AML-193 (cell line): ENCODE results near the gene C11orf71.

Source experiments
- DNase-seq, 2 experiments: peaks; one replicate each; lab custom pipeline; 2025; lab: John Stamatoyannopoulos, UW

The C11orf71 gene, protein sequence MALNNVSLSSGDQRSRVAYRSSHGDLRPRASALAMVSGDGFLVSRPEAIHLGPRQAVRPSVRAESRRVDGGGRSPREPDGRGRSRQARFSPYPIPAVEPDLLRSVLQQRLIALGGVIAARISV

DNA sequence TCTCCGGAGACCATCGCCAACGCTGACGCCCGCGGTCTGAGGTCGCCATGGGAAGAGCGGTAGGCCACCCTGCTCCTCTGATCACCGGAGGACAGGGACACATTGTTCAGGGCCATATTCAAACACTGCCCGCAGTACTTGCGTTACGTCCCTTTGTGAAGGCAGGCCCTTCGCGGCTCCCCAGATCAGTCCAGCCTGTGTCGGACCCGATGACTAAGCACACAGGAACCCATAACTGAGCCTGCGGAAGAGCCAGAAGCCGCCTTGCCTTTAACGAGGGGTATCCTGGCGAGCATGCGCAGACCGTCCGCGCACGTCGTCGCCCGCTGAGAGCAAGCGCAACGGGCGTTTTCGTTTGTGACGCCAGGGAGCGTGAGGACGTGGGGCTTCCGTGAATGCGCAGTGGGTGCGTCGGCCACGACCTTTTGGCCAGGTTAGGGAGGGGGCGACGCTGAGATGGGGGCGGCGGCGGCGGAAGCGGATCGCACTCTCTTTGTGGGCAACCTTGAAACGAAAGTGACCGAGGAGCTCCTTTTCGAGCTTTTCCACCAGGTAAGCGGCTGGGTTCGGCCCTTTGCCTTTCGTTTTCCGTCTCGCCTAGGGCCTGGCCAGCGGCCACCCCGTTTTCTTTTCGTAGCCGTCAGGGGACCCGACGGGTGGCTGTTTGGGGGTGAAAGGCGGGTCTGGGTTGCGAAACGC, at the start of gene C11orf71, which contains the start of gene RBM7:
C11orf71 (minus strand) TSS at position 296 of the 699 bp plus-strand sequence; CDS start at position 116, 180 bp downstream.
RBM7 (plus strand) TSS at position 451 of the 699 bp plus-strand sequence; CDS start at position 457, 6 bp downstream.
- peak; percentile 88 for DNase-seq

DNA sequence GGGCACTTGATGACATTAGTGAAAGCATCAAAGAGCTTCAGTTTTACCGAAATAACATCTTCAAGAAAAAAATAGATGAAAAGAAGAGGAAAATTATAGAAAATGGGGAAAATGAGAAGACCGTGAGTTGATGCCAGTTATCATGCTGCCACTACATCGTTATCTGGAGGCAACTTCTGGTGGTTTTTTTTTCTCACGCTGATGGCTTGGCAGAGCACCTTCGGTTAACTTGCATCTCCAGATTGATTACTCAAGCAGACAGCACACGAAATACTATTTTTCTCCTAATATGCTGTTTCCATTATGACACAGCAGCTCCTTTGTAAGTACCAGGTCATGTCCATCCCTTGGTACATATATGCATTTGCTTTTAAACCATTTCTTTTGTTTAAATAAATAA, 49.5 kb upstream of the C11orf71 start:
- DNase-seq = no peak

DNA sequence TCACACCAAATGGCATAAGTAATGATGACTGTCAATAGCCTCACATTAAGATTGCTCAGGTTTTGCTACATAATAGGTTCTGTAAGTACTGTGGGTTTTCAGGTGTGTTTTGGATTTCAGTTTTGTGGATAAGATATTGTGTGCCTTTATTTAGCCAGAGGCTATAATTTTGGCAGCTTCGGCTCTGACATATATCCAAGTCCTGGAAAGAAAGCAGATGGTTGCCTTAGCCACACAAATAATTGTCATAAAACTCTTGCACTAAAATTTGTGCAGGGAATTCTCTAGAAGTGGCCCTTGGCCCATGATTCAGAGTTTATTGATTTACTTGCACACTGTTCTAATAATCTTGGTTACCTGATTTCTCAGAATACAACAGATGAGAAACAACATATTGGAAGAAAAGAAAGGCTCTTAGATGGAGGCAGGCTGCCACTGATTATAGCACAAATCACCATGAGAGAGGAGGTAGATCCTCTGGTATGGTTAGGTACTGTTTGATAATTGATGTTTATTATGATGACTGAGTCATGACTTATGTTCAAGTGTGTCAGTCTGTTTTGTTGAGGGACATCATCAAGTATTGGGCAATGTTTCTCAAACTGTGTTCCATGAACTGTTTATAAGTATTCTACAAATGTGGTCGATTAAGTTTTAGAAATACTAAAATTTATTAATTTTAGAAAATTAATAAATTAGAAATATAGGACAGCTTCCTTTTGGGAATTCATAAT, 48.6 kb upstream of the C11orf71 start:
- DNase-seq = no peak

DNA sequence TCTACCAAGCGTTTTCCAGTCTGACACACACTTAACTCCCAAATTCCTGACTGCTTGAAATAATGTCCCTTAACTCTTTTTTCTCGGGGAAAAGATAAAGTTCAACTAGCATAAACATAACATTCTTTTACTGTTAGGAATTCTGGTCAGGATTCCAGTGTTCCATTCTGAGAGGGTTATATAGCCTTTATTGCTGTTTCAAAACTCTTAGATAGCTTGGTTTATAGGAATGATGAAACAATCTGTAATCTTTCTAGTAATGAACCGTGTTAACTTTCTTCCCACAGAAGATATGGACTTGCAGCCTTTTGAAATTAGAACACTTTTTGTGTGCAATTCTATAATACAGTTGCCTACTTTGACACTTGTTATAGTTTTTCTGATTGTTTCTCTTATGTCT, 47.6 kb upstream of the C11orf71 start:
- DNase-seq = no peak

DNA sequence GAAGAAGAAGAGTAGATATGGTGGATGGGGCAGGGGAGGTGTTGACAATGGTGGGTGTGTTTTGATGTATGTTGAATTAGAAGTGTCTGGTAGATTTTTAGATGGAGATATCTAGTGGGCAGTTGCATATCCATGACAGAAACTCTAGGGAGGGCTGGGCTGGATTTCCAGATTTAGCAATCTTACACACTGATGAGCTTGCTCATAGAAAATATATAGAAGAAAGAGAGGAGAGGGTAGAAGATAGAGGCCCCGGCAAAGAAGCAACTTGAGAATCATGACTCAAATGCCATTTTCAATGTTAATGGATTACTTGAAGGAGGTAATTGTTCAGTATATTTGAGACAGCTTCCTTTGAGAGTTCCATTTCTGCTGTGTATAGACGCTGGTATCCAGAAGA, 47.1 kb upstream of the C11orf71 start:
- no peak for DNase-seq

DNA sequence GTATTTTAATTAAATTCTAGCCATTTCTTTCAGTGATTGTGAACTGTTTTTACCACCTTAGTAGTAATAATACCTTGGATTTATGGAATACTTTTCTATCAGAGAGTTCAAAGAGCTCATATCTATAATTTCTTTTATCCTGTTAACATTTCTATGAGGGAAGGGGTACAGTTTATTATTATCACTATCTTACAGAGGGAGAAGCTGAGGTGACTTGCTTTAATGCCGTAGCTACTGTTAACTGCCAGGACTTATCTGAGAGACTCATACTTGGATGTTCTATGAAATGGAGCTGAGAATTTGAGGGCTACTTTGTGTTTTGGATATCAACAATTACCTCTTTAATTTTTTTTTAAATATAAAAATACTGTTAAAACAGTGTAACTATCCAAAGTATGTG, 42.2 kb upstream of the C11orf71 start:
- no peak for DNase-seq

DNA sequence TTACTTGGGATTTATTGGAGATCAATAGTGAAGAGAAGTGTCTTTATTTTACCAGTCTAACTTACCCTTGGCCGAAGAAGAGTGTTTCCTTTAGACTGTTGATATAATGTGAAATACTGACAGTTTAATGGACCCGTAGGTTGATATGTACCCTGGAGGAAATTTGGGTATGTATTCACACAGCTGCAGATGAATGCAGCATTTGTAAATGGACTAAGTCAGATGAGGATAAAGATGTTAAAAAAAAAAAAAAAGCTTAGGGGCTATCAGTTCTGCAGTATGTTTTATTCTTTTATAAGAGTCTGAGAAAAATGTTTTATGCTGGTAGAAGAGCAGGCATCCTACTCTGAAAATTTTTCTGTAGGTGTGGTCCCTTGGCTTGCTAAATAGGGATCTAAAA, 41.6 kb upstream of the C11orf71 start:
- no peak for DNase-seq

DNA sequence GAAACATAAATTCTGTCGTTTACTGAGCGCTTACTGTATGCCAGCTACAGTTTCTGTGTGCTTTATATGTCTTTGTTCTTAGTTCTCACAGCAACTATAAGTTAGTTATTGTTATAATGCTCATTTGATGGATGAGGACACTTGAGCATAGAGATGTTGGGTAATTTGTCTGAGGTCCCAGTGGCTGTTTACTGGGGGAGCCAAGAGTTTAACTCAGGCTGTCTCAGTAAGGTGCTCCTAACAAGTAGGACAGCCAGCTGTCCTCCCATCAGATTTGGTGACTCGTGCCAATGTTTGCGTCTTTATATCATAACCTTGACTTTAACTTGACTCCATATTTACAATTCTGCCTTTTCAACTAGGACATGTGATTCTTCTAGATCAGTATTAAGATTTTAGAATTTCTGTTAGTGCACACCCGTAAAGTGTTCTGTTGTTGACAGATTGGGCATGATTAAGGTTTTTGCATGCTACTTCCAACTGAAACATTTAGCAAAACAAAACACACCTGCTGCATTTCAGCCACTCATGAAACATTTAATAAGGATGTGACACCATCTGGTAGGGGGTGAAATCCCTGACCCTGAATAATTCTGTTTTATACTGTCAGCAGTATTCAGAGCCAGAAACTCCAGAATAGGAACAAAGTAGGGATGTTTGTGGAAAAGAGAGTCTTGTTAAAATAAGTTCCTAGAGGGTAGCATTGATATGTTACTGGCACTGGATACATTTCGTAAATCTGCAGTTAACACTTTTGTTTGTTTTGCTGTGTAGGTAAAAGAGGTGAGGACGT, 40.9 kb upstream of the C11orf71 start:
- DNase-seq = no peak

DNA sequence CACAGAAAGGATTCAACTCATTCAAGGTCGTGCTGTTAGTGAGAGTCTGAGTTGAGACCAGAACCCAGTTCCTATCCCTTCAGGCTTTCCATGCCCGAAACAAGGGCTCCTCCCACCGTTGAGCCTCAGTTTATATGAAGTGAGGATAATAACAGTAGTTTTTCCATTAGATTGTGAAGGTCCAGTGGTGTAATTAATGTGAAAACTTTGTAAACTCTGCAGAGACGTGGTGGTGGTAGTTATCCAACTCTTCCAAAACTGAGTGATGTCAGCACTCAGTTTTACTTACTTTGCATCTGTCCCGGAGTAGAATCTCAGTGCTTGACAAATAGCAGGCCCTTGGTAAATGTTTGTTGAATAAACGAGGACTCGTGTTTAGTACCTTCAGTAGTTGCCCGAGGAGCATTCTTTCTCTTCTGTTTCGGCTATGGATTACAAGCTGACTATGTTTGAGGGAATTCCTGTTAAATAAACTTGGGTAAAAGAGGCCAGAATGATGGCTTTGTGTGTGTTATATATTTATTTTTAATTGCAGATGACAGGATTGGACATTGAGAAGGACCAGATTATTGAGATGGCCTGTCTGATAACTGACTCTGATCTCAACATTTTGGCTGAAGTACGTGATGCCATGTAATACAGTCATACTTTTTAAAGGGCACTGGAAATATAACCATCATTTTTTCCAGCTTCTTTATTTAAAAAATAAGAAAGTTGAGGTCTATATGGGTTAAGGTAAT, 40.0 kb upstream of the C11orf71 start:
- no peak for DNase-seq

DNA sequence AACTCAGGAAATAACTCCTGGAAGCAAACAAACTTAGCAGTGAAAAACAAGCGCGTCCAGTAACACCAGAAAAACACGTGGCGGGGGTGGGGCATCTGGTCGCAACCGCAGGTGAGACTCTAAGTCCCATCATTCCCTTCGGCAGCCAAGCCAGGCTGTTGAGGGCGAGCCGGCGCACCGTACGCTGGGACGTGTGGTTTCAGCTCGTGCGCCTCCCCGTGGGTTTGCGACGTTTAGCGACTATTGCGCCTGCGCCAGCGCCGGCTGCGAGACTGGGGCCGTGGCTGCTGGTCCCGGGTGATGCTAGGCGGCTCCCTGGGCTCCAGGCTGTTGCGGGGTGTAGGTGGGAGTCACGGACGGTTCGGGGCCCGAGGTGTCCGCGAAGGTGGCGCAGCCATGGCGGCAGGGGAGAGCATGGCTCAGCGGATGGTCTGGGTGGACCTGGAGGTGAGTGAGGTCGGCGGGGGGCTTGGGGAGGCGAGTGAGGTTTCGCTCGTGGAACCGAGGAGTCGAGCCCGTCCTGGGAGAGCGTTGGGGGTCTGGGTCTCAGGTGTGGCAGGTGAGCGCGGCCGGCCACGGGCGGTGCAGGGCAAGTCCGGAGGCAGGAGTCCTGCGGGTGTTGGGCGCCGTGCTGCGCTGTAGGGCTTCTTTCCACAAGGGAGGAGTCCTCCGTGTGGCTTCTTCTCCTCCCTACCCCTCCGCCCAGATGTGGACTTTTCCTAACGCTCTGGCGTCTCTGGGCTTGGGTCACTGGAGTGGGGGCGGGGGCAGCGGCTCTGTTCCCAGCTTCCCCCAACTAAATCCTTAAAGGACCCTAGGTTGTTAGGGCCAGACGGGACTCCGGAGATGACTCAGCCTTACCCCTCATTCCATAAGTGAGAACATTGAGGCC, 39.2 kb upstream of the C11orf71 start, which contains the start of gene REXO2:
REXO2 (plus strand) TSS at position 239 of the 892 bp plus-strand sequence; CDS start at position 301, 62 bp downstream.
- DNase-seq = peak; percentile 87 to 90

DNA sequence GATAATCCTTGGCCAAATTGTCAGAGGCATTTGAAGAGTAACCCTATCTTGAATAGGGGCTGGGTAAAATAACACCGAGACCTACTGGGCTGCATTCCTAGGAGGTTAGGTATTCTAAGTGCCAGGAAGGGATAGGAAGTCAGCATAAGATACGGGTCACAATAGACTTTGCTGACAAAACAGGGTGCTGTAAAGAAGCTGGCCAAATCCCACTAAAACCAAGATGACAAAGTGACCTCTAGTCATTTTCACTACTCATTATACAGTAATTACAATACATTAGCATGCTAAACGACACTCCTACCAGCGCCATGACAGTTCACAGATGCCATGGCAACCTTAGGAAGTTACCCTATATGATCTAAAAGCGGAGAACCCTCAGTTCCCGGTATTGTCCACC, 38.0 kb upstream of the C11orf71 start:
- DNase-seq = no peak

DNA sequence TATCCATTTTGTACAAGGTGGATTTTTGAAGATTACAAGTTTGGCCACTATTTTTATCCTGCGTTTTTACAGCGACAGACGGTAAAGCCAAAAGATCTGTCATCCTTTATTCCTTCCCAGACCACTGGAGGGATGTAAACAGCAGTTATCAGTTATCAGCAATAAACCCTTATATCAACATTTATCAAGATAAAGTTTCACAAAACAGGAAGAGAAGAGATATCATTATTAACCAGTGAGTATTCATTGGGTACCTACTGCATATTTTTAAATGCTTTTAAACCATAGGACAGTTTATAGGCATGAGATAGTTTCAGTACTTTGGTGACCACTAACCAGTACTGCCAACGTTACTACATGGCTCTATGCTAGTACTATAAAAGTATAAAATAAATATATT, 33.1 kb upstream of the C11orf71 start:
- DNase-seq = no peak

DNA sequence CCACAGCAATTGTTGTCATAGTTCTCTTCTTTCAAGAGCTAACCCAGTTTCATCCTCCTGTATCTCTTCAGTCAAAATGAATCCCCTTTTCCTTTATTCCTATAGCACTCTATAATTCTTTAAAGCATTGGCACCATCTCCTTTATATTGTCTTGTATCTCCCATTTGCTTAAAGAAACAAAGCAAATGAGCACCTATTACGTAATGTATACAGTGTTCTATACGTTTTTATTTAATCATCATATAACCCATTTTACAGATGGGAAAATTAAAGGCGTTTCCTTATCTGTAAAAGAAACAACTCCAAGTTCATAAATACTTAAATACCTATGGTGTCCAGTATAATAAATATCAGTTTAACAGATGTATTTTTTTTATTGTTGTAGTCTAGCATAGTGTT, 32.6 kb upstream of the C11orf71 start:
- no peak for DNase-seq

DNA sequence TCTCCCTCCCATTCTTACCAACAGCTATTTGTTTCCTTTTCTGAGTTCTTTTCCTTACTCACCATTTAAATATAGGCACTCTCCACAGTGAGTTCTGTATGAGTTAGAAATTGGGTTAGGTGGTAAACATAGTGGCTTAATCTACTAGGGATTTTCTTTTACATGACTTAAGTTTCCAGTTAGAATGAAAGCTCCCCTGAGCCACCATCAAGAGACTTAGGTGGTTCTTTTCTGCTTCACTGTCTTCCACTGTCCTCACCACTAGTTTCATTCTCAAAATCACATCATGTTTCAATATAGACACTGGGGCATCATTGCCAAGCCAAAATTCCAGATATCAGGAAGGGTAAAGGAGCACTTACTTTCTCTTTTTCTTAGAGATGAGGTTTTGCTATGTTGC, 30.0 kb upstream of the C11orf71 start:
- DNase-seq = no peak

DNA sequence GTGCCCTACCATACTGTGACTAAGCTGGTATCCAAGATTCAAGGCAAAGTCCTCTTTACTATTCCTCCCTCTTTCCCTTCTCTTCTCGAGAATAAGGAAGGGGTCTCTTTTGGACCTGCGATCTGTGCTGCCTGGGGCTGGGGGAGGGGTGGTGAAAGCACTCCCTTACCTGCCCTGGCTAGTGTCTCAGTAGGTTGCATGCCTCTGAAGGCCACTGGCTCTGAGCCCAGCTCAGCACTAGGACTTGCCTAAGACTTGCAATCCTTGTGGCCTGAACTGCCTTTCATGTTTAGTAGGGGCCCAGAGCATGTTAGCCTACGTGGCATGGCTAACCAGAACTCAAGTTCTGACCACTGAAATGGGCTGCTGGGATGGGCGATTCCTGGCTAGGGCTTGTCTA, 26.0 kb upstream of the C11orf71 start:
- DNase-seq = no peak

DNA sequence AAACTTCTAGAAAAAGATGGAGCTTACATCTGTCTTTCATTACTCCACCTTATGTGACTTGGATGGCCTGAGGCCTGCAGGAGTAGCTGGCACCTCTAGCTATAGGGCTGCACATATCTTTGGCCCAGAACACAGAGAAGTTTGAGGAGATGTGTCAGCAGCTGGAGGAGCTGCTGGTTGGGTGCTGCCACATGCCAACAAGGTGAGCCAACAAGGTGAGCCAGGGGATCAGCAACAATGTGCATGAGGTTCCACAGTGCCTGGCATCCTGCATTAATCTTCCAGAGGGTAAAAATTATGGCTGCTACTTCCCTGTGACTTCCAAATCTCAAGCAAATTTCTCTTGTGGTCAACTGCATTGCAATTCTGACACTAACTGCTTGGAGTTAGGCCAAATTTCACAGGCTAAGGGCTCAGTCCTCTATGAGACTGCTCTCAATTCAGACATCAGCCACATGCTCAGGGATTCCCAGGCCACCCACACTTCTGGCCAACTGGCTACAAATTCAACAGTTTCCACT, 16.2 kb upstream of the C11orf71 start:
- DNase-seq = peak; percentile 6 to 27

DNA sequence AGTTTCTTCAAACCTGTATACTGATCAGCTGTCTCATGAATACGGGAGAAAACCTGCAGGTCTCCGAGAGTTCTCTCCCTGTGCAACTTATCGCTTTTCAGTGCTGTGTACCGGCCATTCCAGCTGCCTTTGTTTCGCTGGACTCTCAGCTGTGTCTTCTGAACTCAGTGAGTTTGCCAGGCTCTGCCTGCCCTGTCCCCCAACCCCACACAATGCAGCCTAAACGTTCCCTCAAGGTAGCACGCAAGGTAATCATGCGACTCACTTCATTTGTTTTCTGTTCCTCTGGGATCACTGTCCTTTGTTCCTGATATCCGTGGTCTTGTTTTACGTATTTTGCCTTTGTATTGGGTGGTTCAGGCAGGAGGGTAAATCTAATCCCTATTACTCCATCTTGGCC, 13.6 kb upstream of the C11orf71 start:
- no peak for DNase-seq

DNA sequence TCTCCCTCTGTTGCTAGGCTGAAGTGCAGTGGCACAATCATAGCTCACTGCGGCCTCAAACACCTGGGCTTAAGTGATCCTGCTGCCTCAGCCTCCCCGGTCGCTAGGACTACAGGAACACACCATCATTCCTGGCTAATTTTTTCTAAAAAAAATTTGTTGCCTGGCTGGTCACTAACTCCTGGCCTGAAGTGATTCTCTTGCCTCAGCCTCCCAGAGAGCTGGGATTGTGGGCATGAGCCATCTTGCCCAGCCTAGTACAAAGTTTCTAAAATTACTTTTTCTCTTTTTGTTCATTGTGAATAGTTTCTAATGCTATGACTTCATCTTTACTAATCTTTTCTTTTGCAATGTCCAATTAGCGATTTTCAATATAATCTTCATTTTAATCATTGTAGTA, 12.6 kb upstream of the C11orf71 start:
- DNase-seq = no peak

DNA sequence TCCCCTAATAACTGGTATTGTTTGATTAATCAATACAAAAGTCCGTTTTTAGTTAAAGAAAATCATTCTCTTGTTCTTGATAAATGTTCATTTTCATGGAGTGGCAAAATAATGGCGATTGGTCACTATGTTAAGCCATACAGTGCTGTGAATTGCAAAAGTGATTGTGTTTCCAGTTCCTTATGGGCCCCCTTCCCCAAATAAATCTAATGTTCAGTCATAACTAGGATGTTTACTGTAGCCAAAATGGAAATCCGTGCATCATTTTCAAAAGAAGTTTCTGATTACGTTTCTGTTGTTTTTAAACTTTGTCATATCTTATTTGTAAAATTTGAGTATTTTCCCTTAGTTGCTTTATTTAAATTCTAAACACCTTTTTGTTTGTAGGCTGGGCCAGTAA, 1.0 kb upstream of the C11orf71 start:
- no peak for DNase-seq

DNA sequence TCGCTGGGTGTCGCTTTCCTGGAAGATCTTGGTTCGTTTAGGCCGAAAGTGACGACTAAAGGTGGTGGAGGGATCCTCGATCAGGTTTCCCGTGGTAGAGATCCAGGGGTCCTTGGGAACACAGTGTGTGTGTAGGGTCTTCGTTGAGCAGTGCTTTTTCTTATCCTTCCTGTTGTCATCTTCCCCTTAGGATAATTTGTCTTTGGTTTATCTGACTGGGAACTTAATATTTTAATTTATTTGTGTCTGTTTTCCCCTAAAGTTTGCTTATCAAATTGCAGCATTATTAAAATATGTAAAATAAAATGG, 558 bp upstream of the C11orf71 start:
- no peak for DNase-seq
